GM10266 (cell line): ENCODE results near the gene ACSF3.

Experiments
- DNase-seq: peaks from one replicate; pipeline ENCODE4 v3.0.0; 2012; ENCODE audit errors: extremely low spot score
- TF ChIP-seq, protein P1 (sequence below): IDR thresholded peaks from 2 replicates; pipeline ENCODE4 v1.5.1; 2012; ENCODE audit warnings: mild to moderate bottlenecking, low read depth; ENCODE audit not compliant: control insufficient read depth, insufficient read depth; ENCODE audit errors: missing control alignments

ACSF3 gene

DNA sequence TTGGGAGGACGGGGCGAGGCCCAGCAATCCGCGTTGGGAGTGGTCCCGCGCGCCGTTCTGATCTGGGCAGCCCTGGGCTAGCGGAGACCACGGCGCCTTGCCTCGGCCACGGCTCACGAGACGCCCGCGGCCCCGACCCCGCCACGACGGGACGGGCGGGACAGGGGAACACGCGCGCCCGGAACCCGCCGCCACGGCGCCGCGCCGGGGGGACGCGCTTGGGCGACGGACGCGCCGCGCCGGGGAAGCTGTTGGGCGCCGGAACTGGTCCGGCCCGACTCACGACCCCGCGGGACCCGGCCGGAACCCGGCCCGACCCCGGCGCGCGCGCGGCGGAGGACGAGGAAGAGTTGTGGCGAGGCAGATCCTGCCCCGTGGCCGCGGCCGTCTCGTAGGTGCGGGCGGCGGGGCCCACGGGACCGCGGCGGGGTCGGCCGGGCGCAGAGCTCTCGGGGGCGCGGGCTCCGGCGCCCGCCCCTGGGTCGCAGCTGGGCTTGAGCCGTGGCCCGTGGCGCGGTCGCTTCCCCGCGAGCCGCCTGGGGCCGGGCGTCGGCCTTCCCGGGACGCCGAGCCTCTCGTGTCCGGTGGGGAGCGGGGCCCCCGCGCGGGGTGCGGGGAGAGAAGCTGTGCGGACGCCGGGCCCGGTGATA is at the start of gene ACSF3:
Gene ACSF3, plus strand, starts transcription at position 251 of the 650 bp plus-strand sequence. CDS start 6,830 bp downstream, outside the sequence.
- peak; percentile 94 for DNase-seq

DNA sequence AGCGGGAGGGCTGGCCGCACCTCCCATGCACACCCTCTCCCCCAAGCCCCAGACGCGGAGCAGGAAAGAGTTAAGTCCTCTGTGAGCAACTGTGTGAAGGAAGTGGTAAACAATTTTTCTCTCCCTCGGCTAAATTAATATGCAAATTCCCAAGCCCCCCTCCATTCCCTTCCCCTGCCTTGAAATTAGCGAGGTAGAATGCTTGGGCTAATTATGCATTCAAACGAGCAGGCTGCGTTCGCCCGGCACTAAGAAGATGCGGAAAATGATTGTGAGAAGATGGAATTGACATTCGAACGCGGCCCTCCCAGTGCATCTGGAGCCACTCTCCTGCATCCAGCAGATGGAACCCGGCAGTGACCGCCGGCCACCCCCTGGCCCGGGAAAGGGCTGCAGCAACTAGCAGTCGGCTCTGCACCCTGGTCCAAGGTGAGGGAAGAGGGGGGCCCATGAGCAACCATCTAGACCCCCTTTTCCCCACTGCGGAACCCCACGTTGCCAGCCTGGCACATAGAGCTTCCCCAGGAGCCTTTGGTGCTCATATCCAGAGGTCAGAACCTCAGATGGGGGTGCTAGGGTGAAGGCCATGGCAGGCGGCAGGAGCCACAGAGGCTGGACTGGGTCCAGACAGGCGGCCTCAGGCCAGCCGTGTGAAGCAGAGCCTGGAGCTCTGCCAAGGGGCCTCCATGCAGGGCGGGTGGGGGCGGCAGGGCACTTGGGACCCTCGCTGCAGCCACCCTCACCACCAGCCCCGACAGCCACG is 49.1 kb upstream of the ACSF3 start:
- TF ChIP-seq, protein P1, sequence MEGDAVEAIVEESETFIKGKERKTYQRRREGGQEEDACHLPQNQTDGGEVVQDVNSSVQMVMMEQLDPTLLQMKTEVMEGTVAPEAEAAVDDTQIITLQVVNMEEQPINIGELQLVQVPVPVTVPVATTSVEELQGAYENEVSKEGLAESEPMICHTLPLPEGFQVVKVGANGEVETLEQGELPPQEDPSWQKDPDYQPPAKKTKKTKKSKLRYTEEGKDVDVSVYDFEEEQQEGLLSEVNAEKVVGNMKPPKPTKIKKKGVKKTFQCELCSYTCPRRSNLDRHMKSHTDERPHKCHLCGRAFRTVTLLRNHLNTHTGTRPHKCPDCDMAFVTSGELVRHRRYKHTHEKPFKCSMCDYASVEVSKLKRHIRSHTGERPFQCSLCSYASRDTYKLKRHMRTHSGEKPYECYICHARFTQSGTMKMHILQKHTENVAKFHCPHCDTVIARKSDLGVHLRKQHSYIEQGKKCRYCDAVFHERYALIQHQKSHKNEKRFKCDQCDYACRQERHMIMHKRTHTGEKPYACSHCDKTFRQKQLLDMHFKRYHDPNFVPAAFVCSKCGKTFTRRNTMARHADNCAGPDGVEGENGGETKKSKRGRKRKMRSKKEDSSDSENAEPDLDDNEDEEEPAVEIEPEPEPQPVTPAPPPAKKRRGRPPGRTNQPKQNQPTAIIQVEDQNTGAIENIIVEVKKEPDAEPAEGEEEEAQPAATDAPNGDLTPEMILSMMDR = no peak
- DNase-seq = no peak

More for the DNA sequence above, at the start of gene ACSF3:
- TF ChIP-seq, protein P1 = no peak

DNA sequence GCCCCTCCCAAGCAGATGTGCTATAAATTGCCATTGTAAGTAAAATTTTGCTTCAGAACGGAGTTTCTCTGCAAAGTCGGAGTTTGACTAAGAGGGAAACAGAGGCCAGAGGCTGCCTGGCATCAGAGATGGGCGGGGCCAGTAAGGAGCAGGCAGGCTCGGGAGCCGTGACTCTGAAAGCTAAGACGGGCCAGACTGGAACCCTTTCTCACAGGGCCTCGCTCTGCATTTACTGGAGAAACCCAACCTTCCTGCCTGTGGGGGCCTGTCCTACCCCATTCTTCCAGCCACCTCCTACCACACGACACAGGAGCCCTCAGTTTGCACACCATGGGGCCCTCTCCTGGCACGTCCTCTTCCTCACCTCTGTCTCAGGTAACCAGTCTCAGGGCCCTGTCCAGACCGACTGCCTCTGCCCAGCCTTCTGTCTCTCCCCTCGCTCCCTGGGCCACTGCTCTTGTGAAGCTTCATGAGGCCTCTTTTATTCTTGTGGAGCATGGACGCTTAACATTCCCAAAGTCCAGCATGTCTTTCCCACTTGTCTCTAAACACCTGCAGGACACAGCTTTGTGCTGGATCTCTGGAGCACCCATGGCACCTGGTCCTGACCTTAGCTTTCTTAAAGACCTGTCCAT is 48.4 kb upstream of the ACSF3 start:
- TF ChIP-seq, protein P1 = no peak
- no peak for DNase-seq

DNA sequence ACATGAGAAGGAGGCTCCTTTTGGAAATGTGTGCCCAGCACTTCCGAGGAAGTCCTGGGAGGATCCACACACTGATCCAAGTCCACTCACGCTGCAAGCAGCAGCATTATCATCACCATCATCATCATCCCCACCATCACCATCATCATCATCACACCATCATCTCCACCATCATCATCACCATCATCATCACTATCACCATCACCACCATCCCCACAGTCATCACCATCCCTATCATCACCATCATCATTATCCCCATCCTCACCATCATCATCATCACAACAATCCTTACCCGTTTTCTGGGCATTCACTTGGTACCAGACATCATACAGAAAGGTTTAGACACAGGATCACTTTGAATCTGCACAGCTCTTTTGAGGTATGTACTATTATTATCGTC is 47.8 kb upstream of the ACSF3 start:
- TF ChIP-seq, protein P1 = no peak
- no peak for DNase-seq

DNA sequence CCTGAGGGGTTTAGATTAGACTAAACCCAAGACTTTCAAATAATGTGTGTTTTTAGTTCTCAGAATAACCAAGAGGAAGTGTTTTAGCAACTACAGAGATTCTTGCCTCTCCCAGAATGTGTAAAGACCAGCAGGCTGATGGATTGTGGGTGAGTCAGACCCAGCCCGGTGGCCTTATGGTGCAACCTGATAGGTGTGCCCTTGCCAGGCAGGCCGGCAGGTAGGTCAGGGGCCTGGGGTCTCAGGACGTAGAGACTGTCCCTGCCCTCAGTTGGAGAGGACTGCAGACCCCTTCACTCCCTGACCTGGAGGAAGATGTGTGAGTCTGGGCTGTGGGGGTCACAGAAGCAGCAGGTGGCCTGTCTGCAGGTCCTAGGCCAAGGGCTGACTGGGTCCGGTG is 47.2 kb upstream of the ACSF3 start:
- TF ChIP-seq, protein P1 = no peak
- no peak for DNase-seq

DNA sequence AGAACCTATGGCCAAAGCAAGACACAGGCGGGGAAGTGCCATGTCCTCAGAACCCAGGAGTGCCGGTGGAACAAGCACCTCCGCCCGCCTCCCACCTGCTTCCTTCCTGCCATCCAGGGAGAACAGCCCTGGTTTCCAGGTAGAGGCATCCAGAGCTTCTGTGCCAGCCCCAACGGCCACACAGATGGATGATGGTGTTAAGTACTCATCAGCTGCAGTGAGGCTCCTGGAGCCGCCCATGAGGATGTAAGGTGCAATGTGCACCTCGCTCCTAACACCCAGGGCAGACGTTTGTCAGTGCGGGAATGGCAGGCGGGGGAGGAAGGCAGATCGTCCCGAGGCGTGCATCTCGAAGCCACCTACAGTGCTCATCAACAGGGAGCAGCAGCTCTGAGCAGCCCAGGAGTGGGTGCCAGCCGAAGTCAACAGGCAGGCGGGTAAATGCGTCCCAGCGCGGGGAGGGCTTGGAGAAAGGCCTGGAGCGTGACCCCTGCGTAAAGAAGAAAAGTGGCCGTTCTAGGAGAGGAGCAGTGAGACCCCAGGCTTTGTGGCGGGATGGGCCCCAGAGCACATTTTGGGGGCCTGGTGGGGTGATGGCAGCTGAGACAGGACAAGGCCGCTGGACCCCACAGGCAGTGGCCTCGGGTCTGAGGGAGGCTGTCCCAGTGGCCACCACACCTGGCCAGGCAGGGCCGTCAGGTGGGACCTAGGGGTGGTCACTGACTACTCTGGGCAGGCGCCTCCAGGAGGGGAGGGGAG is 46.1 kb upstream of the ACSF3 start:
- TF ChIP-seq, protein P1 = no peak
- no peak for DNase-seq
